Fibroblast of lung (primary cell): Measurements from ENCODE around the gene THOC5. TPM values are rescaled to one million over a fixed set of nuclear protein-coding genes. Genes with fewer than 3 reads are reported as not detected.
A peak's percentile ranks its signal among the peaks of the same experiment; 100 is the strongest.

Experiments
- DNase-seq, 2 donors: peaks; one replicate each; pipeline versions ENCODE4 v3.0.0 to v3.0.0-alpha.2; 2010; ENCODE audit warnings: low read depth in 2 of 2
- H2AFZ ChIP-seq: 2 replicates; pipeline ENCODE4 v1.5.1; 2012; ENCODE audit warnings: low read length, control low read depth, inconsistent platforms
- H3K27ac ChIP-seq: 2 replicates; pipeline ENCODE4 v1.5.1; 2011; ENCODE audit warnings: low read length, control low read depth; ENCODE audit not compliant: insufficient read depth
- H3K27me3 ChIP-seq: 2 replicates; pipeline ENCODE4 v1.5.1; 2011; ENCODE audit warnings: mild to moderate bottlenecking, low read length; ENCODE audit not compliant: control insufficient read depth, insufficient read depth
- H3K36me3 ChIP-seq: 2 replicates; pipeline ENCODE4 v1.5.1; 2011; ENCODE audit warnings: low read length; ENCODE audit not compliant: control insufficient read depth, insufficient read depth
- H3K4me1 ChIP-seq: 2 replicates; pipeline ENCODE4 v1.5.1; 2011; ENCODE audit warnings: low read length; ENCODE audit not compliant: control insufficient read depth, insufficient read depth; ENCODE audit errors: extremely low read depth
- H3K4me2 ChIP-seq: 2 replicates; pipeline ENCODE4 v1.5.1; 2011; ENCODE audit warnings: low read length, control low read depth; ENCODE audit not compliant: insufficient read depth; ENCODE audit errors: extremely low read depth
- H3K4me3 ChIP-seq, 4 experiments: fragments of 200-600 bp in 1 of 4; sonication (generic) in 1 of 4; replicated peaks in 1 of 4; 2 replicates each; pipeline ENCODE4 v1.5.1; 2011 to 2016; ENCODE audit warnings: low read length in 4 of 4, low read depth in 3 of 4, mild to moderate bottlenecking in 3 of 4, control low read depth in 2 of 4, inconsistent platforms in 1 of 4, mixed read lengths in 1 of 4; ENCODE audit not compliant: insufficient read depth in 1 of 4; ENCODE audit errors: control extremely low read depth in 1 of 4
- H3K79me2 ChIP-seq: 2 replicates; pipeline ENCODE4 v1.5.1; 2012; ENCODE audit warnings: mild to moderate bottlenecking, low read length, inconsistent platforms; ENCODE audit not compliant: control insufficient read depth, insufficient read depth
- H3K9ac ChIP-seq: 2 replicates; pipeline ENCODE4 v1.5.1; 2011; ENCODE audit warnings: mild to moderate bottlenecking, low read length, control low read depth; ENCODE audit not compliant: insufficient read depth
- H3K9me3 ChIP-seq: 2 replicates; pipeline ENCODE4 v1.5.1; 2012; ENCODE audit warnings: low read depth, low read length; ENCODE audit not compliant: control insufficient read depth, insufficient read depth
- H4K20me1 ChIP-seq: 2 replicates; pipeline ENCODE4 v1.5.1; 2011; ENCODE audit warnings: low read length; ENCODE audit not compliant: control insufficient read depth, insufficient read depth; ENCODE audit errors: extremely low read depth
- CTCF ChIP-seq, 2 donors: IDR thresholded peaks in 1 of 2; conservative IDR thresholded peaks in 1 of 2; 1 replicate in 1 of 2; 2 replicates in 1 of 2; pipeline ENCODE4 v1.5.1; 2011 to 2012; ENCODE audit warnings: low read length in 2 of 2, control low read depth in 1 of 2, inconsistent platforms in 1 of 2, low read depth in 1 of 2, mild to moderate bottlenecking in 1 of 2
- EZH2 ChIP-seq: IDR thresholded peaks from 2 replicates; pipeline ENCODE4 v1.5.1; 2012; ENCODE audit warnings: low read length, control low read depth, mild to moderate bottlenecking; ENCODE audit errors: missing control alignments
- polyA plus RNA-seq, 2 donors: library from polyadenylated mRNA; depleted of rRNA in 1 of 2; stranded (reverse) in 1 of 2; unstranded in 1 of 2; fragments of >200 nt; gene quantifications; 2 replicates each; pipeline ENCODE4 v1.2.1, GENCODE V29; 2011 to 2012; ENCODE audit warnings: missing spikeins in 1 of 2
- total RNA-seq: library from RNA; depleted of rRNA; stranded (reverse); fragments of >200 nt; gene quantifications from 2 replicates; pipeline ENCODE4 v1.2.1, GENCODE V29; 2014

The THOC5 gene
- total and polyA plus RNA-seq, 2 donors (not counting 1 experiment from before 2014, with no cell fraction given) = 52.8 to 60.7 TPM

DNA sequence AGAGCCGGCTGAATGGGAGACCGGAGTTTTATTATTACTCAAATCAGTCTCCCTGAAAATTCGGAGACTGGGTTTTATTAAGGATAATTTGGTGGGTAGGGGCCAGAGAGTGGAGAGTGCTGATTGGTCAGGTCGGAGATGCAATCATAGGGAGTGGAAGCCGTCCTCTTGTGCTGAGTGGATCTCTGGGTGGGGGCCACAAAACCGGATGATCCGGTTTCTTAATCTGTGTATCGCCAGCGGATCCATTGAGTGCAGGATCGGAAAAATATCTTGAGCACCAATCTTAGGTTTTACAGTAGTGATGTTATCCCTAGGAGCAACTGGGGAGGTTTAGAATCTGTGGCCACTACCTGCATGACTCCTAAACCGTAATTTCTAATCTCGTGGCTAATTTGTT, 28.2 kb upstream of the THOC5 start:
- Histone ChIP-seq H3K4me3 (peak overlapping the region in 1 of 4 experiments; percentile 60), H2AFZ (no peak overlapping the region), H4K20me1 (no peaks in the 10 kb centered on the region), H3K79me2 (no peaks in the 10 kb centered on the region), H3K9ac (no peak overlapping the region), H3K4me2 (no peak overlapping the region), H3K9me3 (no peaks in the 10 kb centered on the region), H3K27me3 (no peaks in the 10 kb centered on the region), H3K27ac (no peak overlapping the region), H3K4me1 (no peaks in the 10 kb centered on the region), H3K36me3 (no peaks in the 10 kb centered on the region)
- TF ChIP-seq EZH2 (no peak), CTCF (conservative IDR thresholded peaks at IDR 0.05 in 1 of 2, IDR thresholded peaks at IDR 0.05 in 1 of 2; ENCODE audit: low read depth in 1 of 2, low read length in 2 of 2) (no peak)
- DNase-seq = no peak

GRCh38 chr22:29580200-29580810, 26.7 kb upstream of the THOC5 start:
- Histone ChIP-seq H3K9me3 (no peaks in the 10 kb centered on the region), H3K36me3 (no peaks in the 10 kb centered on the region), H3K4me1 (no peaks in the 10 kb centered on the region), H3K4me2 (peak overlapping the region; percentile 85), H3K9ac (peak overlapping the region; percentile 8), H2AFZ (peak overlapping the region; percentile 54), H4K20me1 (no peaks in the 10 kb centered on the region), H3K27me3 (no peaks in the 10 kb centered on the region), H3K27ac (no peak overlapping the region), H3K79me2 (no peaks in the 10 kb centered on the region), H3K4me3 (peak overlapping the region; percentile 58 to 69 (median 63))
- no peak for DNase-seq
- no peak for TF ChIP-seq CTCF (conservative IDR thresholded peaks at IDR 0.05 in 1 of 2, IDR thresholded peaks at IDR 0.05 in 1 of 2; ENCODE audit: low read depth in 1 of 2, low read length in 2 of 2)
- TF ChIP-seq EZH2 = no peak

DNA sequence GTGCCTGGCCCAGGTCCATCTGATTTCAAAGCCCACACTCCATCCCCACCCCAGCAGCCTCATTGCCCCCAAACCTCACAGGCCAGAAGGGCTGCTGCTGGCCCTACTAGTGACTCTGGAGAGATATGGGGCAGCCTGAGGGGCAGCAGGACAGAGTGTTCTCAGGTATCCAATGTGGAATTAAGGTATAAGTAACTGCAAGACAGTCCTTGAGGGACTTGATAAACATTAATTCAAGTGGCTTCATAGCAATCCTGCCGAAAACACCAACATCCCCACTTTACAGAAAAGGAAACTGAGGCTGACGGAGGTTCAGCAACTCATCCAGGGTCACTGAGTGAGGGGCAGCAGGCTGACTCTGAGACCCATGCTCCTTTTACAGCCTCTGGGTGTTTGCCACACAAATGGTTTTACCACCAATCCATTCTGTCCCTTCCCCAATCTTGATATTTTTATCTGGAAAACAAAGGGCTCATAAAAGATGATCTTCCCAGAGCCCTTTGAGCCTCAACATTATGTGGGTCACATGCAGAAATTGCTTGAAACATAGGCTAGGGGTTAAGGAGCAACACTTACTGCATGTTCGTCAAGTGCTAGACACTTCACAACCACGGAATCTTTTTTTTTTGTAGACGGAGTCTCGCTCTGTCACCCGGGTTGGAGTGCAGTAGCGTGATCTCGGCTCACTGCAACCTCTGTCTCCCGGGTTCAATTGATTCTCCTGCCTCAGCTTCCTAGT, 25.1 kb upstream of the THOC5 start:
- no peak for TF ChIP-seq EZH2
- TF ChIP-seq CTCF (conservative IDR thresholded peaks at IDR 0.05 in 1 of 2, IDR thresholded peaks at IDR 0.05 in 1 of 2; ENCODE audit: low read depth in 1 of 2, low read length in 2 of 2) = no peak
- no peaks in the 10 kb centered on the region for H4K20me1 ChIP-seq
- no peaks in the 10 kb centered on the region for H3K4me1 ChIP-seq
- no peaks in the 10 kb centered on the region for H3K36me3 ChIP-seq
- no peak overlapping the region for H2AFZ ChIP-seq
- H3K4me2 ChIP-seq = no peak overlapping the region
- DNase-seq = no peak
- no peaks in the 10 kb centered on the region for H3K9me3 ChIP-seq
- no peak overlapping the region for H3K27ac ChIP-seq
- no peak overlapping the region for H3K9ac ChIP-seq
- no peaks in the 10 kb centered on the region for H3K27me3 ChIP-seq
- no peaks in the 10 kb centered on the region for H3K79me2 ChIP-seq
- no peak overlapping the region for H3K4me3 ChIP-seq
